GM18868 (cell line): ENCODE results near the gene MBD3.

Source experiments
- ATAC-seq: cut with Tn5 transposase; IDR thresholded peaks from one replicate; pipeline ENCODE4 v1.9.1; 2021; ENCODE audit warnings: mild to moderate bottlenecking, moderate library complexity; ENCODE audit not compliant: unreplicated experiment

The MBD3 gene

GRCh38 chr19:1619703-1620102, 27.0 kb upstream of the MBD3 start:
- no peak for ATAC-seq

GRCh38 chr19:1619094-1619439, 26.4 kb upstream of the MBD3 start:
- no peak for ATAC-seq

GRCh38 chr19:1618157-1619093, 25.8 kb upstream of the MBD3 start:
- ATAC-seq = no peak

- ATAC-seq = no peak
Measured at GRCh38 chr19:1616875-1617274, 24.2 kb upstream of the MBD3 start.

GRCh38 chr19:1616396-1616795, 23.7 kb upstream of the MBD3 start:
- ATAC-seq = no peak

- ATAC-seq = no peak
Measured at GRCh38 chr19:1615156-1615765, 22.6 kb upstream of the MBD3 start.

GRCh38 chr19:1613808-1614570, 21.3 kb upstream of the MBD3 start:
- ATAC-seq = no peak

- no peak for ATAC-seq
Measured at GRCh38 chr19:1613146-1613545, 20.5 kb upstream of the MBD3 start.

- no peak for ATAC-seq
Measured at GRCh38 chr19:1612114-1613086, 19.7 kb upstream of the MBD3 start.

- no peak for ATAC-seq
Measured at GRCh38 chr19:1611353-1611752, 18.7 kb upstream of the MBD3 start.

GRCh38 chr19:1610579-1610978, 17.9 kb upstream of the MBD3 start:
- no peak for ATAC-seq

- no peak for ATAC-seq
Measured at GRCh38 chr19:1609680-1610474, 17.2 kb upstream of the MBD3 start.

- ATAC-seq = no peak
Measured at GRCh38 chr19:1609103-1609396, 16.4 kb upstream of the MBD3 start.

- no peak for ATAC-seq
Measured at GRCh38 chr19:1608359-1609102, 15.9 kb upstream of the MBD3 start.

GRCh38 chr19:1606138-1606651, 13.5 kb upstream of the MBD3 start:
- no peak for ATAC-seq

GRCh38 chr19:1605236-1606137, 12.8 kb upstream of the MBD3 start, which contains the start of gene UQCR11:
TSS of gene UQCR11 (minus strand) at chr19:1605462. CDS start at chr19:1605409, 53 bp downstream.
- ATAC-seq = peak; percentile 87

GRCh38 chr19:1602091-1602707, 9.5 kb upstream of the MBD3 start:
- no peak for ATAC-seq
